GM21825 (cell line): Measurements from ENCODE around the gene TAOK2.

ENCODE experiments used
- ATAC-seq: cut with Tn5 transposase; IDR thresholded peaks from one replicate; pipeline ENCODE4 v1.9.1; 2021; ENCODE audit warnings: mild to moderate bottlenecking, moderate library complexity; ENCODE audit not compliant: unreplicated experiment

Gene TAOK2

GRCh38 chr16:29986931-29987330 is 13.3 kb downstream of the TAOK2 start:
- no peak for ATAC-seq

DNA sequence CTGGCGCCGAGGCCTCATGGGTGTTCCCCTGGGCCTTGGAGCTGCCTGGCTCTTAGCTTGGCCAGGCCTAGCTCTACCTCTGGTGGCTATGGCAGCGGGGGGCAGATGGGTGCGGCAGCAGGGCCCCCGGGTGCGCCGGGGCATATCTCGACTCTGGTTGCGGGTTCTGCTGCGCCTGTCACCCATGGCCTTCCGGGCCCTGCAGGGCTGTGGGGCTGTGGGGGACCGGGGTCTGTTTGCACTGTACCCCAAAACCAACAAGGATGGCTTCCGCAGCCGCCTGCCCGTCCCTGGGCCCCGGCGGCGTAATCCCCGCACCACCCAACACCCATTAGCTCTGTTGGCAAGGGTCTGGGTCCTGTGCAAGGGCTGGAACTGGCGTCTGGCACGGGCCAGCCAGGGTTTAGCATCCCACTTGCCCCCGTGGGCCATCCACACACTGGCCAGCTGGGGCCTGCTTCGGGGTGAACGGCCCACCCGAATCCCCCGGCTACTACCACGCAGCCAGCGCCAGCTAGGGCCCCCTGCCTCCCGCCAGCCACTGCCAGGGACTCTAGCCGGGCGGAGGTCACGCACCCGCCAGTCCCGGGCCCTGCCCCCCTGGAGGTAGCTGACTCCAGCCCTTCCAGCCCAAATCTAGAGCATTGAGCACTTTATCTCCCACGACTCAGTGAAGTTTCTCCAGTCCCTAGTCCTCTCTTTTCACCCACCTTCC is 13.9 kb downstream of the TAOK2 start:
- no peak for ATAC-seq

GRCh38 chr16:29988346-29989075 is 14.8 kb downstream of the TAOK2 start:
- no peak for ATAC-seq

GRCh38 chr16:29989111-29989858 is 15.6 kb downstream of the TAOK2 start:
- ATAC-seq = no peak

DNA sequence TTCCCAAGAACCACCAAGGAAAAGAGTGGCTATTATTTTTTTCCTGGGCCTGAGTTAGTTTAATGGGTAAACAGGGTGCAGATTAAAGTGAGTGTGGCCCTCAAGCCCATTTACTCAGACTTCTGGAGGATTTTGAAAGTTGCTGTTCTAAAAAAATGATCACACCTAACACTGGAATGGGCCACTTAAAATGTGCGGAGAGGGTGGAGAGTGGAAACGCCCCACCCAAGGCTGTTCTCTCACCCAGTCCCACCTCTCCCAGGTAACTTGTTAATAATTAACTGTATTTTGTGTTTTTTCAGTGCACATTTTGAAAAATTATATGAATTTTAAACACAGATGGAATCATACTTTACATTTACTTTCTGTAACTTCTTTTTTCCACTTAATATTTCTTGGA is 16.4 kb downstream of the TAOK2 start:
- no peak for ATAC-seq

- no peak for ATAC-seq
Measured at GRCh38 chr16:29990883-29991570, 17.4 kb downstream of the TAOK2 start.

GRCh38 chr16:29991571-29991904 is 17.9 kb downstream of the TAOK2 start:
- no peak for ATAC-seq

- ATAC-seq = no peak
Measured at GRCh38 chr16:29992344-29992967, 18.8 kb downstream of the TAOK2 start.

DNA sequence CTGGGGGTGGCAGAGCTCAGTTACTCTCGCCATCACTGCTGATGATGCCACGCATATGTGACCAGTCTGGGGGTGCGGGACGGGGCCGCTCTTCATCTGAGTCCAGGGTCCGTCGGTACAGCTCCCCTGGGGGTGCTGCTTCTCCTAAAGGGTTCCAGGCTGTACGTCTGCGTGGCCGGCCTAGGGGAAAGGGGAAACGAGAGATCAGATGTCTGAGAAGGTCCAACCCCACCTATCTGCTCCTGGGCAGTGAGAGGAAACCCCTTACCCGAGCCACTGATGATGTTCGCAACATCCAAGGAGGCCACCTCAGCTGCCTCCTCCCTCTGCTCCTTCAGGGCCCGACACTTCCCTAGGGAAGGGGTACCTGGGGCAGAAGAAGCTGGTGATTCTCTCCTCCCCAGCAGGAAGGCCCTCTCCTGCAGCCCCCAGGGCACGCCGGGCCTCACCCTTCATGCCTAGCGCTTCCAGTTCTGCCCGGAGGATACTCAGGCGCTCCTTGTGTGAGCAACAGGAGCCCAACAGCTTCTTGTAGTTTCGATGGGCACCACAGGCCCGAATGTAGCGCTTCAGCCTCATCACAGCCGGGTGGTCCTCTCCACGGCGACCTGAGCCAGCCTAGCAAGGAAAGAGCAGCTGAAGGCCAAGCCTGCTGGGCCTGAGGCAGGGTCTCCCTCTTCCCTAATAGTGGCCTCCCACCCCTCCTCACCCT is 19.7 kb downstream of the TAOK2 start:
- ATAC-seq = no peak

DNA sequence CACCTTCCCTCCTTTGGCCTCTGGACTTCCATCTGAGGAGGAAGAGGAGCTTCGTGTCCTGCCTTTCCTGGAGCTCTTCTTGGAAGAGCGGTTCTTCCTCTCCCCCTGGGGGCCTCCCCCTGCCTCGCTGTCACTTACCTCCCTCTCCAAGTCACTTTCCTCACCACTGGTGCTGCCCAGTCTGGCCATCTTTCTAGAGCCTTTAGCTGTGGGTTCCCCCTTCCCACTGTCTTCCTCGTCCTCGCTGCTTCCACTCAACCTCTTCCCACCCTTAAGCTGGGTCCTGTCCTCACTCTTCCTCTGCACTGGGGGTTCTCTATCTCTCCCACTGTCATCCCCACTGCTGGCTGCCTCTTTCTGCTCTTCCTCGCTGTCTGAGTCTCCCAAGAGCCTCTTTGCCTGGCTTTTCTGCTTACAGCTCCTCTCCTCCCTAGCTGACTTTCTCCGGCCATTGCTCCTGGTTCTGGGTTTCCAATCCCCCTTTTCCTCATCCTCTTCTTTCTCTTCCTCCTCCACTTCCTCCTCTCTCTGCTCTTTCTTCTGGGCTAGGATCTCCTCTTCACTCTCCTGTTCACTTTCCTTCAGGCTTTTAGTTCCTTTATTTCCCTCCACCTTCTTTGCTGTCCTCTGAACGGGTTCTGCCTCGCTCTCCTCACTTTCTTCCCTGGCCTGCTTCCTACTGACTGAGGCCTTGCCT is 20.4 kb downstream of the TAOK2 start:
- ATAC-seq = no peak

- peak; percentile 31 for ATAC-seq
Measured at GRCh38 chr16:29994600-29995323, 21.1 kb downstream of the TAOK2 start.

- peak; percentile 32 for ATAC-seq
Measured at GRCh38 chr16:29995324-29995910, 21.7 kb downstream of the TAOK2 start, which contains the start of gene HIRIP3. TSS of gene HIRIP3 (minus strand) at chr16:29995617. CDS start at chr16:29995605, 12 bp downstream.

DNA sequence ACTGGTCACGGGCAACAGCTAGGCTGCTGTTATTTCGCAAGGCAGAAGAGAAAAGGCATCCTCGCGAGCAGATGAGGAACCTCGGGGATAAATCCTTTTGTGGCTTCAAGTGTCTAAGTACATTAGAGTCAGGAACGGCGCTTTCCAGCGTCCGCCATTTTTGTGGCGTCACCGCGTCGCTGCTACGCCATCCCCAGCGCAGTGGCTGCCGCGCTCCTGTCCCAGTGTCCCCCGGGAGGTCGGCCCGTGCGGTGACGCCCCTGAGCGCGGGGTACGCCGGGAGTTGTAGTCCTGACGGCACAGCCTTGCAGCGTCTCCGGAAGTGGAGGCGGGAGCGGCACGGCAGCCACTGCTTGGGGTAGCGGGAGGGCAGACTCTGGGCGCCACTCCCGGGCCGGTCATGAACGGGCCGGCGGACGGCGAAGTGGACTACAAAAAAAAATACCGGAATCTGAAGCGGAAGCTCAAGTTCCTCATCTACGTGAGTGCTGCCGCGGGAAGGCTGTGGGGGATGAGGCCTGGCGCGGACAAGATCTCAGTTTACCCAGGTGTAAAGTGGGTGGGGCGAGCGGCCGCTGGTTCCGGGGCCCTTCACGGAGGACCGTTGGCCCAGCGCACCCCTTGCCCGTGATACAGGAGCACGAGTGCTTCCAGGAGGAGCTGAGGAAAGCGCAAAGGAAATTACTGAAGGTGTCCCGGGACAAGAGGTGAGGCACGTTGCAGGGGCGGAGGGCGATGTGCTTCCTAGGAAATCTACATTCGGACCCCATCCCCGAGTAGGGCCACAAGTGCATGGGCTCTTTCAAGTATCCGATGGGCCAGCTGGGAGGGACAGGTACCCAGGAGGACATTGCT is 22.5 kb downstream of the TAOK2 start, which contains the start of gene INO80E:
TSS of gene INO80E (plus strand) at position 331 of the 855 bp plus-strand sequence. CDS start at position 401, 70 bp downstream.
- ATAC-seq = peak; percentile 85

DNA sequence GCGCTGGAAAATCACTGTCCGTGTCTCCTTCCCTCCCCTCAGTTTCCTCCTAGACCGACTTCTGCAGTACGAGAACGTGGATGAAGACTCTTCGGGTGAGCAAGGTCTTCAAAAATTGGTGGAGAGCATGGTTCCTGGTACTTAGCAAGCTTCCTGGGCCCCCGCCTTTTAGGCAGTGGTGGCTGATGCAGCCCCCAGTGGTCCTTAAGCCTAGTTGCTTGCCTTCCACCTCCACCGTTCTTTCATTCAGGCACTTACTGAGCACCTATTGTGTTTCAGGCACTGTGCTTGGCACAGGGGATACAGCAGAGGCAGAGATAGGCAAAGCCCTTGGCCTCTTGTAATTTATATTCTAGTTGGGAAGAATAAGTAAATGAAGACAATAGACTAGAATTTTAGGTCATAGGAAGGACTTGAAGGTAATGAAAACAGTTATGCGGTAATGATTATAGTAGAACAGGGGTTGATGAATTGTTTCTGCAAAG is 23.1 kb downstream of the TAOK2 start:
- ATAC-seq = no peak

GRCh38 chr16:29999605-30000004 is 25.9 kb downstream of the TAOK2 start:
- ATAC-seq = no peak

- ATAC-seq = no peak
Measured at GRCh38 chr16:30000735-30001631, 27.3 kb downstream of the TAOK2 start.
